Stimulated activated CD4-positive, alpha-beta T cell treated with anti-CD3 and anti-CD28 coated beads, Interleukin-12 subunit alpha, Interleukin-12 subunit beta, amount 100 ng/mL, for 48 hours (primary cell): Measurements from ENCODE around the gene SRMS.
"Not testable (repeated sequence)": the region's sequence is repeated elsewhere in the genome, so short reads cannot be mapped to it uniquely, and the experiment has no call there.

ENCODE experiments used
- DNase-seq, 3 donors: peaks; one replicate each; pipeline ENCODE4 v3.0.0-alpha.2; 2020; ENCODE audit warnings: low read depth in 2 of 3, low spot score in 1 of 3

SRMS gene

DNA sequence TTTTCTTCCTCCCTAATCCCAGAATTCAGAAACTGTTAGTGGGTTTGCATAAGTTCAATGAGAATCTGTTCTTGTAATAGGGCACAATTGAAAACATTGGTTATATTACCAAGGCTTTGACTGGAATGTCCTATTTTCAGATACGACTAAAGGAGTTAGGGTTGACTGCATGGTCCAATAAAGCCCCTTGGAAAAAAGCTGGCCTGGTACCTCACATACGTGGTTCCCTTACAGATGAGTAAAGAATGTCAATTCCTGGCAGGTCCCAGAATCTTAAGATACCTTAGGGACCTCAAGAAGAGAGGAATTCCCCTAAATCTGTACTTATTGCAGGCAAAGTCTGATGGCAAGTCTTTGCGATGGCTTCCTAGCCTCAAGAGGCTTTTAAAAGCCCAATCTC is 22.4 kb downstream of the SRMS start:
- DNase-seq, result no peak

GRCh38 chr20:63522981-63523611 is 24.5 kb downstream of the SRMS start:
- DNase-seq, result no peak

DNA sequence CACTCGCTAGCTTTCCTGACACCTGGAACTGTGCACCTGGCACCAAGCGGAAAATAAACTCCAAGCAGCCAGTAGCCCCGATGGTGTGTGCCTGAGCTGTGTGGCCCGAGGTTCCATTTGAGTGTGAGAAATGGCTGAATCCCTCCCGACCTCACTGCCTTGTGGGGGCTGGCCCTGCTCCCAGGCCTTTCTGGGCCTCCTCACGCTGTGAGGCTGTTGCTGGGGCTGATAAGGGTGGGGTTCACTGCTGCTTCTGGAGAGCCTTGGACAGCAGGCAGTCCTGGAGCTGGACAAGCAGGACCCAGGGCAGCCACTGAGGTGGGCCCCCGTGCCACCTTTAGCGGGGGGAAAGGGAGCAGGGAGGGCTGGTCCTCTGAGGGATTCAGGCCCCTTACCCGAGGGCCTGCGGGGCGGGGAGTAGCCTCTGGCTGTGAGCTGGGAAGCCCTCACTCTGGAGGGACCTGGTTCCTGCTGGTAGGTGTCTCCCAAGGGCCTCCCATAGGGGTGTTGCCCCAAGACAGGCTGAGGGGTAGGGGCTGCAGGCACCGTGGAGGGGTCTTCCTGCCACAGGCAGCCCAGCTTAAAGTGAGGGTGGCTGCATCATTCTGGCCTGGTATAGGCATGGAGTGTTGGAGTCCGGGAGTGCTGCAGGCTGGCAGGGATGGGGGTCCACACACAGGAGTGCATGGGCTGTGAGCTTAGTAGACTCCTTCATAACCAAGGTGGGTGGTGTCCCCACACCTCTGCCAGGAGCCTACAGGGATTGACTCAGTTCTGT is 25.3 kb downstream of the SRMS start:
- DNase-seq, result no peak

GRCh38 chr20:63521602-63522001 is 25.9 kb downstream of the SRMS start:
- DNase-seq, result no peak

GRCh38 chr20:63520934-63521601 is 26.5 kb downstream of the SRMS start:
- peak in 2 of 3 donors; percentile 48 to 63 for DNase-seq

GRCh38 chr20:63520504-63520933 is 27.0 kb downstream of the SRMS start, which contains the start of gene PPDPF:
TSS of gene PPDPF (plus strand) at chr20:63520765. CDS start at chr20:63521309, 544 bp downstream.
- peak; percentile 66 to 77 (median 68) for DNase-seq

DNA sequence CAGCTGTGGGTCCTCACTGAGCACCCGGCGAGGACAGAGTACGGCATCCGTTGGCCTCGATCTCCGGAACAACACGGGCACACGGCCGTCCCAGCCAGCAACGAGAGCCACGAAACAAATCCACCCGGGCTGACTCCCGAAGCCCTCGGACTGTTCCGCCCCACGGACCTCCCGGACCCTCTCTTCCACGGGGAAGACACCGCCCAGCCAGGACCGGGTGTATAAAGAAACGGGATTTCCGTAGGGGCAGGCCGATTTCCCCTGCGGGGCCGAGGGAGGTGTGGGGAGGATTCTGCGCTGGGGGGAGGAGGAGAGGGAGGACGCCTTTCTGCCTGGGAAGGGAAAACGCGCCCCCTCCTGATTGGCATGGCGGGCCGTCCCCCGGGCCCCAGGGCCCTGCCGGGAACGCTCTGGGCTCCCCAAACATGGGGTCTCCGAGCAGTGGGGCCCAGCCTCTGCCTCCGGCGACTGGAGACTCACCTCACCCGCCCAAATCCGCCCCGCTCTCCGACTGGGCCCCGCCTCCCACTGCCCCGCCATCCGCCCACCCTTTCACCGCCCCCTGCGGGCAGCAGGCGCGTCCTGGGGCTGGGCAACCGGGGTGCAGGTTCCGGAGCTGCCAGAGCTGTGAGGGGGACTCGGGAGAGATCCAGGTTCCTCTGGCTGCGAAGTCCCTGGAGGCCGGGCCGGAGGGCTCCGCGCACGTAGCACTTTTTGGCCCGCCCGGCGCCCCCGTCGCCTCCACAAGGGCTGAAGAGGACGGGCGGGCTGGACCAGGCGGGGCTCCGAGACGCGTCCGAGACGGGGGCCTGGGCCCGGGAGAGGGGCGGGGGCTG is 27.7 kb downstream of the SRMS start:
- peak in 2 of 3 donors; percentile 37 to 42 for DNase-seq

- no peak for DNase-seq
Measured at GRCh38 chr20:63518946-63519667, 28.4 kb downstream of the SRMS start.

- no peak for DNase-seq
Measured at GRCh38 chr20:63518351-63518861, 29.1 kb downstream of the SRMS start.

DNA sequence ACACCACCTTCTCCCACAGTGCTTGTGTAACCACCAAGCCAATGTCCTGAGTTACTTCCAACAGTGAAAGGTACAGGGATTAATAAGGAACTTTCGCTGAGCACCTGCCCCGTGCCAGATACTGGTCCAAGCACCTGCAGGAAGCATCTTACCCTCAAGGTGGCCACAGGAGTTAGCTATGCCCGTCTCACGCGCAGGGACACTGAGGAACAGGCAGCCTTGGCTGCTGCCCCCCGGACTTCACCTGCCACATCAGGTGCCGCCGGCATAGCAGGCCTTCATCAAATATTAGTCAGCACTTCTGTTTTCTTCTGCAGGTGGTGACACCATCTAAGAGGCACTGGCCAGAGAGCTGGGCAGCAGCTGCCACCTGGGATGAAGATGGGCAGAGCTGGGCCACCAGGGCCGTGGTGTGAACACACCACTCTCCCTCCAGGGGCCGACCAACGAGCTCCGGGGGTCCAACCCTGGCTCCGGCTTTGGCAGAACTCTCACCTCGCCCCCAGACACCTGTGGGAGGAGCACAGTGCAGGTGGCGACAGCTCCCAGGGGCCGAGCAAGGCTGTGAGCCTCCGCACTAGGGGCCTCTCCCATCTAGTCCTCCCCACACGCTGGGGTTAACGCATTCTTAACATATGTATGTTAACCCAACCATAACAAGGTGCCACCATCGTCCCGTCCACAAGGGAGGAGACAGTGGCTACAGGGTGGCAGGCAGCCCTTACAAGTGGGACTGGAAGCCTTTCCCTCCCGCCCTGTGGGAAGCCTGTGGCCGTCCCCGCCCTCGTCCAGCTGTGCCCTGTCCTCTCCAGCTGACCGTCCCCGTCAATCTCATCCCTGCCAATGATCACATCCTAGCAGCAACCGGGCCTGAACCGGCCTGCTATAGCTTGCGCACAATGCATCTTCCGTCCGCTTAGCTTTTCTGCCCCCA is 29.9 kb downstream of the SRMS start:
- no peak for DNase-seq

- not testable (repeated sequence) for DNase-seq
Measured at GRCh38 chr20:63514520-63514919, 33.0 kb downstream of the SRMS start.

DNA sequence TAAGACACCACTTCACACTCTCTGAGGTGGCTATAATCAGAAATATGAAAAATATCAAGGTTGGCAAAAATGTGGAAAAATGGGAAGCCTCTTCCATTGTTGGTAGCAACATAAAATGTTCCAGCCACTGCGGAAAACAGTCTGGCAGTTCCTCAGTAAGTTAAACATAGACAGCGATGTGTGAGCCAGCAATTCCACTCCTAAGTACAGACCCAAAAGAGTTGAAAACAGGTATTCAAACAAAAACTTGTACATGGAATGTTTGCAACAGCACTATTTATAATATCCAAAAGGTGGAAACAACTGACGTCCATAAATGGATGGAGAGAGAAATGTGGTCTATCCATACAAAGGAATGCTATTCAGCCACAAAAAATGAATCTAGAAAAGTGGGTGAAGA is 34.3 kb downstream of the SRMS start:
- DNase-seq, result no peak

DNA sequence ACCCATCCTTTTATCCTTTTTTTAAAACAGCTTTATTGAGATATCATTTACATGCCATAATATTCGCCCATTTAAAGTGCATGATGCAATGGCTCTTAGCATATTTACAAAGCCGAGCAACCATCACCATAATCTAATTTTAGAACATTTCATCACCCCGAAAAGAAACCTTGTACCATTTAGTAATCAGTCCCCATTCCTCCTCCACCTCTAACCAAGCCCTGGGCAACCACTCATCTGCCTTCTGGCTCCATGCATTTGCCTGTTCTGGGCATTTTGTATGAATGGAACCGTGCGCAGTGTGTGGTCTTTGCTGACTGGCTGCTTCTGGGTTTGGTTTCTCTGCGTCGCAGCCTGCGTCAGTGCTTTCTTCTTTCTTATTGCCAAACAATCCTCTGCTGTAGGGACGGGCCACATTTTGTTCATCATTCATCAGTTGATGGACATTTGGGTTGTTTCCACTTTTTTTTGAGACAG is 38.4 kb downstream of the SRMS start:
- no peak for DNase-seq

- DNase-seq, result no peak
Measured at GRCh38 chr20:63508072-63508768, 39.3 kb downstream of the SRMS start.

GRCh38 chr20:63507083-63507743 is 40.3 kb downstream of the SRMS start:
- no peak for DNase-seq

DNA sequence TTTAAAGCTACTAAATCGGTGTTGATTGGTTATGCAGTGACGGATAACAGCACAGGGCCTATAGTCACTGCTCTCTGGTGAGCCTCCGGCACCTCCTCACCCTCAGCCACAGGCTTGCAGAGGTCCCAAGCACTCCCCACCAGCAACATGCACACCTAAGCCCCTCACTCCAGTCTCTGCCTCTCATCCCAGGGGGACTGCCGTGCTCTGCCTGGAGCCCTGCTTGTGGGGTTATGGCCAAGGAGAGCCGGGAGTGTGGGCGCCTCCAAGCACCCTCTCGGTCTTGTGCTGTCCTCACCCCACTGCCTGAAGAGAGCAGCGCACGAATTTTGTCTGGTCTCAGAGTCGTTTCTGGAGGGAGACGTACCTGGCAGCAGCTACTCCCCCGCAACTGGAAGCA is 41.8 kb downstream of the SRMS start:
- DNase-seq, result no peak

GRCh38 chr20:63505281-63505680 is 42.3 kb downstream of the SRMS start:
- no peak for DNase-seq

GRCh38 chr20:63504642-63505041 is 42.9 kb downstream of the SRMS start:
- DNase-seq, result no peak
